Parathyroid adenoma (tissue), 2 donors: ENCODE measurements around the gene DPYD.

ENCODE experiments used
- H2AFZ ChIP-seq: fragments of 300-600 bp; sonication (generic); one replicate; pipeline ENCODE4 v1.7.0; 2017; ENCODE audit warnings: antibody characterized with exemption, mild to moderate bottlenecking
- H3K27ac ChIP-seq: fragments of 300-600 bp; sonication (generic); one replicate; pipeline ENCODE4 v1.7.0; 2017
- H3K27me3 ChIP-seq: fragments of 300-600 bp; sonication (generic); one replicate; pipeline ENCODE4 v1.7.0; 2017; ENCODE audit warnings: low read length; ENCODE audit not compliant: control insufficient read depth, insufficient read depth
- H3K36me3 ChIP-seq: fragments of 300-600 bp; sonication (generic); one replicate; pipeline ENCODE4 v1.7.0; 2017; ENCODE audit warnings: low read length; ENCODE audit not compliant: control insufficient read depth, insufficient read depth
- H3K4me1 ChIP-seq: fragments of 300-600 bp; sonication (generic); one replicate; pipeline ENCODE4 v1.7.0; 2017; ENCODE audit warnings: control low read depth
- H3K4me2 ChIP-seq: fragments of 300-600 bp; sonication (generic); one replicate; pipeline ENCODE4 v1.7.0; 2017; ENCODE audit warnings: low read length
- H3K4me3 ChIP-seq: fragments of 300-600 bp; sonication (generic); one replicate; pipeline ENCODE4 v1.7.0; 2017; ENCODE audit warnings: low read depth, low read length
- H3K79me2 ChIP-seq: fragments of 300-600 bp; sonication (generic); one replicate; pipeline ENCODE4 v1.7.0; 2017; ENCODE audit warnings: control low read depth
- H3K9ac ChIP-seq: fragments of 300-600 bp; sonication (generic); one replicate; pipeline ENCODE4 v1.7.0; 2017; ENCODE audit warnings: mild to moderate bottlenecking
- H3K9me3 ChIP-seq: fragments of 300-600 bp; sonication (generic); one replicate; pipeline ENCODE4 v1.7.0; 2017; ENCODE audit warnings: low read length; ENCODE audit not compliant: control insufficient read depth
- TF ChIP-seq, protein P1 (sequence below): fragments of 300-600 bp; sonication (generic); IDR thresholded peaks from one replicate; pipeline ENCODE4 v1.7.0; 2017; ENCODE audit warnings: antibody characterized with exemption, mild to moderate bottlenecking
- donor health status: primary hyperparathyroidism.

The DPYD gene

DNA sequence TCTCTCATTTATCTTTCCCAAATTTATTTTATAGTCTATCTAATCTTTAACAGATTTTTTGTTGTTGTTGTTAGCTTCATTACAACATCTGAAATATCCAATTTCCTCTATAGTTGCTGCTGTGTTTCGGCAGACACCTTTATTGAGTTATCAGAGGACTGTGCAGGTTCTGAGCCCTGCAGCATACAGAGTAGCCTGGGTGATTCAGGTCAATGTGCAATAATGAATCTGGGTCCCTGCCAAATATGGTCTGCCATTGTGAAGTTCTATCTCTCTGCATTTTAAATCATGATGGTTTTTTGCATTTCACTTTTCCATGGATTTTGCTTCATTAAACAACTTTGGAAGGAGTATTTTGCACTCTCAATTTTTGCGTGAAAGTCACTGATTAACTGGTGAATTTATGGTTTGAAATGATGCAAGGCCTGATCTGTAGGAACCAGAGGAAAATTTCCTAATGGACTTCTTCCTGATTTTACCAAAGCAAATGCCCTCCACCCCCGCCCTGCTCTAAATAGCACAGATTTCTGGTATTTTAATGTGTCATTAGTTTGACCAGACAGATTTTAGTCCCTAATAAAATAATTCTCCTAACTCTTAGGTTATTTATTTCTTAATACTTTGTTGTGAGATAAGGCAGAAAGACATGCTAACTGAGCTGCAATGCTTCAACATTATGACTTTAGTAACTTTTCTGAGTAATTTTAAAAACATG, 797.0 kb downstream of the DPYD start:
- H3K4me2 ChIP-seq = no peak overlapping the region
- H3K4me3 ChIP-seq = no peak overlapping the region
- H3K27ac ChIP-seq = no peak overlapping the region
- no peak overlapping the region for H2AFZ ChIP-seq
- H3K79me2 ChIP-seq = no peaks in the 10 kb centered on the region
- no peaks in the 10 kb centered on the region for H3K4me1 ChIP-seq
- H3K9me3 ChIP-seq = no peaks in the 10 kb centered on the region
- H3K36me3 ChIP-seq = no peaks in the 10 kb centered on the region
- TF ChIP-seq, protein P1, sequence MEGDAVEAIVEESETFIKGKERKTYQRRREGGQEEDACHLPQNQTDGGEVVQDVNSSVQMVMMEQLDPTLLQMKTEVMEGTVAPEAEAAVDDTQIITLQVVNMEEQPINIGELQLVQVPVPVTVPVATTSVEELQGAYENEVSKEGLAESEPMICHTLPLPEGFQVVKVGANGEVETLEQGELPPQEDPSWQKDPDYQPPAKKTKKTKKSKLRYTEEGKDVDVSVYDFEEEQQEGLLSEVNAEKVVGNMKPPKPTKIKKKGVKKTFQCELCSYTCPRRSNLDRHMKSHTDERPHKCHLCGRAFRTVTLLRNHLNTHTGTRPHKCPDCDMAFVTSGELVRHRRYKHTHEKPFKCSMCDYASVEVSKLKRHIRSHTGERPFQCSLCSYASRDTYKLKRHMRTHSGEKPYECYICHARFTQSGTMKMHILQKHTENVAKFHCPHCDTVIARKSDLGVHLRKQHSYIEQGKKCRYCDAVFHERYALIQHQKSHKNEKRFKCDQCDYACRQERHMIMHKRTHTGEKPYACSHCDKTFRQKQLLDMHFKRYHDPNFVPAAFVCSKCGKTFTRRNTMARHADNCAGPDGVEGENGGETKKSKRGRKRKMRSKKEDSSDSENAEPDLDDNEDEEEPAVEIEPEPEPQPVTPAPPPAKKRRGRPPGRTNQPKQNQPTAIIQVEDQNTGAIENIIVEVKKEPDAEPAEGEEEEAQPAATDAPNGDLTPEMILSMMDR = no peak
- no peak overlapping the region for H3K9ac ChIP-seq
- no peaks in the 10 kb centered on the region for H3K27me3 ChIP-seq

DNA sequence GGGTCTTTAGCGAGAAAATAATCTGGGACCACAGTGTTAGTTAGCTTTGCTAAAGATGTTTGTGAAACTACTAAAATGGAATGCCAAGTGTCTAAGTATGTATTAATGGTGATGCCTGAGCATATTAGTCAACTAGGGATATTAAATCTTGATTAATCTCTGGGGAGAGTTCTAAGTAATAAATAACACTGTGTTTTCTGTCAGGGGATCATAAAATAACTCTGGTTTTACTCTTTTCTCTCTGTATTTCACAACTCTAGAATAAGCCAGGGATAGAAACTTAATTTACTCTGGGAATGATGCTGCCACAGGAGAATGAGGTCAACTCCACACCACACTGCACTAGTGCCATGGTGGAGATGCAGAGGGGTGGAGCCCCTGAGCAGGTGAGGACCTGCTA, 800.0 kb downstream of the DPYD start:
- no peak overlapping the region for H3K4me3 ChIP-seq
- H2AFZ ChIP-seq = no peak overlapping the region
- no peaks in the 10 kb centered on the region for H3K27me3 ChIP-seq
- no peaks in the 10 kb centered on the region for H3K36me3 ChIP-seq
- H3K4me2 ChIP-seq = no peak overlapping the region
- H3K9me3 ChIP-seq = no peaks in the 10 kb centered on the region
- H3K79me2 ChIP-seq = no peaks in the 10 kb centered on the region
- TF ChIP-seq, protein P1 = no peak
- H3K9ac ChIP-seq = no peak overlapping the region
- H3K27ac ChIP-seq = no peak overlapping the region
- H3K4me1 ChIP-seq = no peaks in the 10 kb centered on the region

DNA sequence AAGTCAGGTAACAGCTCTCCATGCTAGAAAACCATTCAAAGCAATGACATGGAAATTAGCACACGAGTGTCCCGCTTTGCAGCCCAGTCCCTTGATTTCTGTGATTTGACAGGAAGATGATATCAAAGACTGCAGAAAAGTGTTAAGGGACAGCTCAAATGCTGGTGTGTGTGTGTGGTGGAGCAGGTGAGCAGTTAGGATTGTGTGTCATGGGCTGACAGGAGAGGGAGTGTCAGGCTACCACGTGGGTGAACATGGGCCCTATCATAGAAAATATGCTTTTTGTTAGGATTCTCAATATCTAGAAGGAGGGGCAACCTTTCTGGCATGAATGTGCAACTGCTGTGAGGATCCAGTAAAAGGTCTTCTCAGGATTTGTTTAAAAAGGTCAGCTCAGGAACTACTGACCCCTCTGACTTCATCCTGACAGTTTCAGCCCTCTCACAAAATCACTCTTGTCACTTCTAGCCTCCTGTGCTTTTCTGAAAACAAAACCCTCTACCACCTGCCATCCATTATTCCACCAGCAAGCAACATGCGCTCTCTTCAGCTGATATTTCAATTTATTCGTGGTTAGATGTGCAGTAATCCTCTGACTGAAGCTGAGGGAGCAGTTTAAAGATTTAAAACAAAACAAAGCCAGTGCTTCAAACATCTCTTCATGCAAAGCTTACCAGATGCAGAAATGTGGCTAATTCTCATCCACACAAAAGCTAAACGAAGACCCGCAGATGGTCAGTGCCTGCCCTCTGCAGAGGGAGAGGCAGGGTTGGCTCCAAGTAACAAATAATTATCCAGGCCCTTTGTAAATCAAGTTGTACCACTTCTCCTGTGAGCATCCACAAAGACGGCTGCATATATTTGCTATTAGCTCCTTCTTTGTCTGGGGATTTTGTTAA, 801.3 kb downstream of the DPYD start:
- no peaks in the 10 kb centered on the region for H3K4me1 ChIP-seq
- H3K27me3 ChIP-seq = no peaks in the 10 kb centered on the region
- no peak overlapping the region for H3K4me3 ChIP-seq
- H3K79me2 ChIP-seq = no peaks in the 10 kb centered on the region
- H2AFZ ChIP-seq = no peak overlapping the region
- no peaks in the 10 kb centered on the region for H3K36me3 ChIP-seq
- TF ChIP-seq, protein P1 = no peak
- no peak overlapping the region for H3K4me2 ChIP-seq
- H3K9ac ChIP-seq = no peak overlapping the region
- H3K27ac ChIP-seq = no peak overlapping the region
- no peaks in the 10 kb centered on the region for H3K9me3 ChIP-seq

DNA sequence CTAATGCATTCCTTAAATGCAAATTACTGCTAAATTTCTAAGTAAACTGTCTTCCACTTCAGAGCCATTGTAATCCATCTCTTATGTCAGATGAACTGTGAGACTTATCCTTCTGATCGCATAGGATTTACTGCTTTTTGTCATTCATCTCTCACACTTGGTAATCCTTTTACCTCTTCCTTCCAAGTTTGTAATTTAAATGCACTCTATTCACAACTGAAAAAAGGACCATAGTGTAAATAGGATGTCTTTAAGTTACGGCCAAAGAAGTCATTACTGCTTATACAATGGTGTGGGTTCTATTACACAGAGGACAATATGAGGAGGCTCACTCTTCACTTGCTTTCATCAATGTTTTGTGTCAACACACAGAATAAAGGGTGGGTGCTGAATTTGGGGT, 806.0 kb downstream of the DPYD start:
- no peak overlapping the region for H2AFZ ChIP-seq
- no peaks in the 10 kb centered on the region for H3K4me1 ChIP-seq
- no peaks in the 10 kb centered on the region for H3K9me3 ChIP-seq
- H3K79me2 ChIP-seq = no peaks in the 10 kb centered on the region
- no peaks in the 10 kb centered on the region for H3K36me3 ChIP-seq
- TF ChIP-seq, protein P1 = no peak
- no peak overlapping the region for H3K27ac ChIP-seq
- H3K27me3 ChIP-seq = no peaks in the 10 kb centered on the region
- H3K4me3 ChIP-seq = no peak overlapping the region
- H3K9ac ChIP-seq = no peak overlapping the region
- no peak overlapping the region for H3K4me2 ChIP-seq
